Islet of Langerhans (tissue), 1 donor: ENCODE data around the gene METTL4.

Experiments
- FAIRE-seq: peaks from one replicate; lab custom pipeline; 2011; peaks lifted over from hg19 to GRCh38; lab: Jason Lieb, UNC

The METTL4 gene, protein sequence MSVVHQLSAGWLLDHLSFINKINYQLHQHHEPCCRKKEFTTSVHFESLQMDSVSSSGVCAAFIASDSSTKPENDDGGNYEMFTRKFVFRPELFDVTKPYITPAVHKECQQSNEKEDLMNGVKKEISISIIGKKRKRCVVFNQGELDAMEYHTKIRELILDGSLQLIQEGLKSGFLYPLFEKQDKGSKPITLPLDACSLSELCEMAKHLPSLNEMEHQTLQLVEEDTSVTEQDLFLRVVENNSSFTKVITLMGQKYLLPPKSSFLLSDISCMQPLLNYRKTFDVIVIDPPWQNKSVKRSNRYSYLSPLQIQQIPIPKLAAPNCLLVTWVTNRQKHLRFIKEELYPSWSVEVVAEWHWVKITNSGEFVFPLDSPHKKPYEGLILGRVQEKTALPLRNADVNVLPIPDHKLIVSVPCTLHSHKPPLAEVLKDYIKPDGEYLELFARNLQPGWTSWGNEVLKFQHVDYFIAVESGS

GRCh38 chr18:2571200-2572170, at the start of gene METTL4, which contains the start of gene NDC80:
Gene METTL4 (minus strand): TSS chr18:2571505. CDS start chr18:2567216, 4,289 bp downstream.
Gene NDC80 (plus strand): TSS chr18:2571557. CDS start chr18:2572986, 1,429 bp downstream.
- FAIRE-seq, result no peak

DNA sequence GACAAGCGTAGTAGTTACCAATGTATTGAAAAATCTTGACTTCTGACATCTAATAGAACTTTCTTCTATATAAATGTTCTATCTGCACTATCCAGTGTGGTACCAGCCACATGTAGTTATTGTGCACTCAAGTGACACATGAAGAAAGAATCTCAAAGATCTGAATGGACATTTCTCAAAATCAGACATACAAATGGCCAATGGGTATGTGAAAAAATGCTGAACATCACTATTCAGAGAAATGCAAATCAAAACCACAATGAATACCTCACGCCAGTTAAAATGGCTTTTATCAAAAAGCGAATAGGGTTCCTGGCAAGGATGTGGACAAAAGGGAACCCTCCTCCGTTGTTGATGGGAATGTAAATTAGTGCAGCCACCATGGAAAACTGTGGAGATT, 46.7 kb upstream of the METTL4 start:
- no peak for FAIRE-seq

GRCh38 chr18:2617401-2617998, 46.2 kb upstream of the METTL4 start:
- FAIRE-seq, result no peak

GRCh38 chr18:2612996-2613395, 41.7 kb upstream of the METTL4 start:
- FAIRE-seq, result no peak

DNA sequence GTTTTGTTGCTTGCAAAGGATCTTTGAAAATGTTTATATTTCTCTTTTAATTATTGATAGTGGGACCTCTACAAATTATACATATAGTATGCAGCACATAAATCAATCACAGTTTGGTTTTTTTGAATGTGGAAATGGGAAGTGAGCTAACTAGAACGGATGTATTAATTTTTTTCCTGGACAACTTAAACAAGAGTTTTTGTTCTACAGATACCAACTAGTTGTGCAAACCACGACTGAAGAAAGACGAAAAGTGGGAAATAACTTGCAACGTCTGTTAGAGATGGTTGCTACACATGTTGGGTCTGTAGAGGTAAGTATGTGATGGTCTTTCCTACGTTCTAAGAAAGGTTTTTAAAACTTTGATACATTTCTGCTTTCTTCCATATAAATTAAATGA, 39.2 kb upstream of the METTL4 start:
- FAIRE-seq, result no peak

GRCh38 chr18:2609604-2610003, 38.3 kb upstream of the METTL4 start:
- no peak for FAIRE-seq

DNA sequence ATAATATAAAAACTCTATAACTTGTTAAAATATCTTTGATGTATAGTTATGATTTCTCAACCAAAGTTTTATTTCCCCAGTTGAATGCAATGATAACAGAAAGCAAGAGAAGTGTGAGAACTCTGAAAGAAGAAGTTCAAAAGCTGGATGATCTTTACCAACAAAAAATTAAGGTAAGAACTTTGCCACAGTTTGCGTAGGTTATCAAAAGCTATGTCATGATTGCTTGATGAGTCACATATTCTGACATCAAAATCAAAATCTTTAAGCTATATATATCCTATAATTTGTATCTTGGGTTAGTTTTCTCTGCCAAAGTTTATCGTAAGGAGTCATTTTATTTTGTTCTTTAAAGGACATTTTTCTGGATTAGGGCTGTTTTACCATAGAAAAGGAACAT, 35.0 kb upstream of the METTL4 start:
- no peak for FAIRE-seq

GRCh38 chr18:2602844-2603243, 31.5 kb upstream of the METTL4 start:
- no peak for FAIRE-seq

DNA sequence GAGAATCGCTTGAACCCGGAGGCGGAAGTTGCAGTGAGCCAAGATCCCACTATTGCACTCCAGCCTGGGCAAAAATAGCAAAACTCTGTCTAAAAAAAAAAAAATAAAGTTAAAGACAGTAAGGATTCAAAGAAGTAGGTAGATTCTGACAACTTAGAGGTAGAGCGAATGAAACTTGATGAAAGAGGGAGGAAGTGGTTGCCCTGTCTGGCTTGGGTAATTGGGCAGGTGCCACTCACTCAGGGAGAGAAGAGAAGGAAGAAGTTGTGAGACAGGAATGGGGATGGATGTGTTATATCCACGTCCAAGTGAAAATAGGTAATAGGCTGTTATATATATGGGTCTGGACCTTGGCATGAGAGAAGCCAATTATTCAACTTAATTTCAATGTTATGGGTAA, 26.3 kb upstream of the METTL4 start:
- no peak for FAIRE-seq

DNA sequence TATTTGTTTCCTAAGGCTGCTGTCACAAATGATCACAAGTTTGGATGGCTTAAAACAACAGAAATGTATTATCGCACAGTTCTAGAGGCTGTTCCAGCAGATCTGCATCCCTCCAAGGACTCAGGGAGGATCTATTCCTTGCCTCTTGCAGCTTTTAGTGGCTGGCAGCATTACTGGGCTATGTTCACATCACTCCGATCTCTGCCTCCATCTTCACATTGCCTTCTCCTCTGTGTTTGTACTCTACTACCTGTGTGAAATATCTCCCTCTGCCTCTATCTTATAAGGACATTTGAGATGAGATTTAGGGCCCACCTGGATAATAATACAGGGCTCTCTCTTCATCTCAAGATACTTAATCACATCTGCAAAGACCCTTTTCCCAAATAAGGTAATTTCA, 19.0 kb upstream of the METTL4 start:
- FAIRE-seq, result no peak

- no peak for FAIRE-seq
Observed at GRCh38 chr18:2589345-2590068, 18.2 kb upstream of the METTL4 start.

DNA sequence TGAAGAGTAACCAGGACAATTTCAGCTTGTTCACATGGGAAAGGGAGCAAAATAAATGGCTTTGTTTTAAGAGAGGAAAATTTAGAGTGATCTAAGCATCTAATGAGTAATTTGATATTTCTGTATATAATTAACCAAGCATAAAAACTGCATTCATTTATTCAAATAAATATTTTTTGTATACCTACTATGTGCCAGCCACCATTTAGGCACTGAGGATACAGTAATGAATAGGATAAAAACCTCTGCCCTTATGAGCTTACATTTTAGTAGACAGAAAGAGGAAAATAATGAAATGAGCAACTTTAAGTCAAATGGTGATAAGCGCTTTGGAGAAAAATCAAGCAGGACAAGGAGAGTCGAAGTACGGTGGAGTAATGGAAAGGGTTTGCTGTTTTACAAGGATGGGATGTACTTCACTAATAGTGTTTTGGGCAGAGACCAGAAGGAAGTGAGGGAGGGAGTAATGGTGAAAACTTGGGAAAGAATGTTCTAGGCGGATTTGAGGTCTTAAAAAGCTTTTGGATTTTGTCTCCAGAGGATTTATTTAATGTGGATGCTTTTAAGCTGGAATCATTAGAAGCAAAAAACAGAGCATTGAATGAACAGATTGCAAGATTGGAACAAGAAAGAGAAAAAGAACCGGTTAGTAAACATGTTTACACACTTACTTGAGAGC, 17.5 kb upstream of the METTL4 start:
- FAIRE-seq, result no peak

DNA sequence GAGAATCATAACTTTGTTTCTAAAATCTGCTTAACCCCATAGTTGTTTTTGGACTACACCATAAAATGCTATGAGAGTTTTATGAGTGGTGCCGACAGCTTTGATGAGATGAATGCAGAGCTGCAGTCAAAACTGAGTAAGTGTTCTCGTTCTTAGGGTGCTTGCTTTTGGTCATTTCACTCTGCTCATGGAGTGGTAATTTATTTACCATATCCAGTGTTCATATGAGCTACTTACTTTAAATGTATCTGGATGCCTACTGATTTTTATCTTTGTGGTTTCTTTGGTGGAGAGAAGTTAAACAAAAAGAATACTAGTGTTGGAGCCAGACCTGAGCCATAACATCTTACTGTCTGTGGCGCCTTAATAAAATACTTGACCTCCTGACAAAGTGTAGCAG, 16.5 kb upstream of the METTL4 start:
- no peak for FAIRE-seq

DNA sequence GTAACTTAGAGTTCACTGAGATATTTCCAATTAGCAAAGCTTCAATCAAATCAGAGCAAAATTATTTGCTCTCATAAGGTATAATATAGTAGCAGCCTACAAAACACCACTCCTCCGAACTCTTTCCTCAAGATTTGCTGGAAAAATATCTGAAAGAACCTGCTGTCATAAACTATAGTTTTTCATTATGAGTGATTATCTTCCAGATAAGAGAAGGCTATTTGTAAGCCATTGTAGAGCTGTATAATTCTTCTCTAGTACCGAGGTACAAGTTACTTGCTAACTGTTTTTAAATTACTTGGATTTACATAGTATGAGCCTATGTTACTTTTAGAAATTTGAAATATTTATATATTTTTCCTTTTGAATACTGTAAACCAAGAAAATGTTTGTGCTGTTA, 2.1 kb upstream of the METTL4 start:
- no peak for FAIRE-seq

DNA sequence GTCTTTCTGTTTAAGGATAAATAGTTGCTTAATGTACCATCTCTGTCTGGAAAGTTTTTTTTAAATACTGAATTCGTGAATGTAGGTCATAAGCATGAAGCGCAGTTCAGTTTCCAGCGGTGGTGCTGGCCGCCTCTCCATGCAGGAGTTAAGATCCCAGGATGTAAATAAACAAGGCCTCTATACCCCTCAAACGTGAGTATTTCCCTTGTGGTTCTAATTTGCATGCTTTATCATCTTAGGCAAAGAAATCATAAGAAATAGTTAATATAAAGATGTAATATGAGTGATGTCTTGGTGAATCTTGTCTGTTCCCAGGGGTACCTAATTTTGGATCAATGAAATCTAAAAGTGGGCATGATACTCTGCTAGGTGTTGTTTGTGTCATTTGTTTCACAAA, 1.6 kb upstream of the METTL4 start:
- FAIRE-seq, result no peak

GRCh38 chr18:2572171-2572569, 865 bp upstream of the METTL4 start:
- no peak for FAIRE-seq

DNA sequence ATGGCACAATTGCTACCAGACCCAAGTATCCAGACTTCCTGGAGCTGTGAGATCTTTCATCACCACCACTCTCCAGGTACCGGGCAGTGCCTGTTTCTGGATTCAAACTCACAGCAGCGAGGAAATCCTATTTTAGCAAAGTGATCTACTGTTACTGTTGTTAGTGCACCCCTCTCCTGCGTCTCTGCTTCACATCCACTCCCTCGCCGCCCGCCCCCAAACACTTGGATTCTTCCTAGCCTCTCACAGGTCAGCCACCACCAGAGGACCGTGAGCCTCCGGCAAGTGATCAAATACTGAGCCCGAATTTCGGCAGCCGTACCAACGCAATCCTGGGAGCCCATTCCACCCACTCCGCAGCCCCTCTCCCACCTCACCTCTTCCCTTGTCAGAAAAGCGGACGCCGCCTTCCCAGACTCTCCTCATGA, 519 bp downstream of the METTL4 start:
- no peak for FAIRE-seq

DNA sequence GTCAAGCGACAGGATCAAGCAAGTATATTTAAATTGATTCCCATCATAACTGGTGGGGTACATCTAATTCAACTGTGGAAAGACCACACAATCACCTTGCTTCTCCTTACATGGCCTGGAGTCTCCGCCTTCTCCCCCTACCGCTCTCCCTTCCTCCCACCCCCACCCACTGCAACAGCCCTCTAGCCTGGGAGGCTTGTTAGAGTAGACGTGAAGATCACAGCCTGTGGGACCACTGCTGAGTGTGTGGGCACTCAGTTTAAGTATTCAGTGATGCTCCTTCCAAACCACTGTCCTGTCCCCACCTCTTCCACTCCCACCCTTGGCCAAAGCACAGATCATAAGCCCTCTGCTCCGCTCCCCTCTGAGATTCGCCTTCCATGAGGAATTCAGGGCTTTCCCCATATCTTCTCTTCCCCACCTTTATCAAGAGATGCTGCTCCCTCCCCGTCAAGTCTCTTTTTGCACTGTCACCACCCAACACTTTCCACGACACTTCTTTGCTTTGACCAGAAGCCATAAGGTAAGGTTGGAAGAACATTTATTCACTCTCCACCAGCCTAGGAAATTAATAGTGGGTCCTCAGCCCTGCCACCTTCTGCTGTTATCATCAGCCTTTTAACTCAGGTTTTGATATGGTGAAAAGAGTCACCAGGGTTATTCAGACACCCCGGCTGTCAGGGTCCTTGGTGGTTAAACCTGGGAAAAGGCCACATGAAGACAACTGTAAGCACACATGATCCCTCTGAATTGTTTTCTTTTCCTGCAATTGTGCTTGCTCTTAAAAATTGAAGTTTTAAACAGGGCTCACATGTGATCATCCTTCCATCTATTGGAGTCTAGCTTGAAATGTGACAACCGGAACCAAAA, 1.7 kb downstream of the METTL4 start:
- no peak for FAIRE-seq

DNA sequence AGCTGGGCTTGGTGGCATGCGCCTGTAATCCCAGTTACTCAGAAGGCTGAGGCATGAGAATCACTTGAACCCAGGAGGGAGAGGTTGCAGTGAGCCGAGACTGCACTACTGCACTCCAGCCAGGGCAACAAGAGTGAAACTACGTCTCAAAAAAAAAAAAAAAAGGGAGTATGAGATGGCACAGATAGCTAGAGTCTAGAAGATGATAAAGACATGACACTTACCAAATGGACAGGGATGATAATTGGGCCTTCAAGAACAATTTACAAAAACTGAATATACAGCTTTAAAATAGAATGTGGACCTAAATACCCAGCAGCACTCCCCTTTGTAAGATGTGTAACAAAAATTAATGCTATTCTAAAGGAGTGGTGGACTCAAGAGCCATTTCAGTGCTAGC, 2.7 kb downstream of the METTL4 start:
- FAIRE-seq, result no peak

DNA sequence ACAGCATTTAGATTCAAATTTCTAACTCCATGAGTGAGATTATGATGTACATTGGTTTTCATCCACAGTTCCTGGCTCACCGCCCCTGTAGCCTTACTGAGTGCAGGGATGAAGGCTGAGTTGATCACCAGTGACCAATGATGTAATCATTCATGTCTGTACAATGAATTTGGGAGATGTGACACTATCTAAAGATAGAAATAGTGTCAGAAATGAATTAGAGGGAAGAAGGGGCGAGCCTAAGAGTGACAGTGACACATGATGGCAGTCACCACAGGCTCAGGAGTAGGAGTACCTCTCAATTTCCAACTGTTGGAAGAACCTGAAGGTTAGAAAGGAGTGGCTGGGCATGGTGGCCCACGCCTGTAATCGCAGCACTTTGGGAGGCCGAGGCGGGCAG, 3.2 kb downstream of the METTL4 start:
- FAIRE-seq, result no peak
